Measurements from ENCODE around the gene COMMD6.

The COMMD6 gene

DNA sequence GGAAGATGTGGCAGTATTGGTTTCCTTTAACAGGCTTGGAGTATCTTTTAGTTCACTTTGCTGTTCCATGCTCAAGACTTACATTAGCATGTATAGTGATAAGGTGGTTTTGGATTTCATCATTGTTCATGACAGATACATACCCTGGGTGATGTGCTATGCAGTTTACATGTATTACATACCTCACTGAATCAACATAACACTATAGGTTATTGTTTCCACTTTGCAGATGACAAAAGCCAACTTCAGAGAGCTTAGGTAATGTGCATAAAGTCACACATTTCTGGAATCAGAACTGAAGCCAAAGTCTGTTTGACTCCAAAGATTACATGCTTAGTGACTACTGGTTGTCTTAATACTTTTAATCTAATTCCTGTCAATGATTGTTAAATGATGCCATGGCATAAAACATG is 7.1 kb downstream of the COMMD6 start:
- H3K27ac ChIP-seq (ENCODE audit: low read depth, low read length): no peak overlapping the region
- no peak overlapping the region for H3K4me3 ChIP-seq (ENCODE audit: low read depth, low read length)
- H3K27me3 ChIP-seq (ENCODE audit: insufficient read depth, low read length): no peaks in the 10 kb centered on the region
- no peak overlapping the region for H2AFZ ChIP-seq (ENCODE audit: low read length, unreplicated experiment)
- H3K79me2 ChIP-seq (ENCODE audit: control insufficient read depth, insufficient read depth, low read length, unreplicated experiment): peaks cover 5% of the 10 kb centered on the region
- no peaks in the 10 kb centered on the region for H3K4me1 ChIP-seq (ENCODE audit: control insufficient read depth, insufficient read depth, low read length, unreplicated experiment)
- H3K36me3 ChIP-seq (ENCODE audit: insufficient read depth, low read length): peaks cover 10% of the 10 kb centered on the region; the same call in 1 of the 2 replicates

DNA sequence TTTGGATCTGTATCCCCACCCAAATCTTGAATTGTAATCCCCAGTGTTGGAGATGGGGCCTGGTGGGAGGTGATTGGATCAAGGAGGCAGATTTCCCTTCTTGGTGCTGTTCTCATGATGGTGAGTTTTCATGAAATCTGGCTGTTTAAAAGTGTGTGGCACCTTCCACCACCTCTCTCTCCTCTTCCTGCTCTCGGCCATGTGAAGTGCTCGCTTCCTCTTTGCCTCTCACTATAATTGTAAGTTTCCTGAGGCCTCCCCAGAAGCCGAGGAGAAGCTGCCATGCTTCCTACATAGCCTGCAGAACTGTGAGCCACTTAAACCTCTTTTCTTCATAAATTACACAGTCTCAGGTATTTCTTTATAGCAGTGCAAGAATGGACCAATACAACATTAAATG is 15.7 kb downstream of the COMMD6 start:
- Histone ChIP-seq H3K4me3 (ENCODE audit: low read depth, low read length) (no peak overlapping the region), H3K27me3 (ENCODE audit: insufficient read depth, low read length) (no peaks in the 10 kb centered on the region), H2AFZ (ENCODE audit: low read length, unreplicated experiment) (no peak overlapping the region), H3K79me2 (ENCODE audit: control insufficient read depth, insufficient read depth, low read length, unreplicated experiment) (no peaks in the 10 kb centered on the region), H3K36me3 (ENCODE audit: insufficient read depth, low read length) (no peaks in the 10 kb centered on the region; the same call in 1 of the 2 replicates), H3K27ac (ENCODE audit: low read depth, low read length) (no peak overlapping the region), H3K4me1 (ENCODE audit: control insufficient read depth, insufficient read depth, low read length, unreplicated experiment) (no peaks in the 10 kb centered on the region)

DNA sequence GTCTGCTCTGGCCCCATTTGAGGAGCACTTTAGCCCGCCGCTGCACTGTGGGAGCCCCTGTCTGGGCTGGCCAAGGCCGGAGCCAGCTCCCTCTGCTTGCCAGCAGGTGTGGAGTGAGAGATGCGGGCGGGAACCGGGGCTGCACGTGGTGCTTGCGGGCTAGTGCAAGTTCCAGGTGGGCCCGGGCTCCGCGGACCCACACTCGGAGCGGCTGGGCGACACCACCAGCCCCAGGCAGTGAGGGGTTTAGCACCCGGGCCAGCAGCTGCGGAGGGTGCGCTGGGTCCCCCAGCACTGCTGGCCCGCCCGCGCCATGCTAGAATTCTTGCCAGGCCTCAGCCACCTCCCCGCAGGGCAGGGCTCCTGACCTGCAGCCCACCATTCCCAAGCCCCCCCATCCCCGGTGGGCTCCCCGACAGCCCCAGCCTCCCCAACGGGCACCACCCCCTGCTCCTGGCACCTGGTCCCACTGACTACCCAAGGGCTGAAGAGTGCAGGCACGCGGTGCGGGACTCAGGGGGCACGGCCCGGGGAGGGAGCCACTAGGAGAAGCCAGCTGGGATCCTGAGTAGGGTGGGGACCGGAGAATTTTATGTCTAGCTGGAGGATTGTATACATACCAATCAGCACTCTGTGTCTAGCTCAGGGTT is 19.1 kb downstream of the COMMD6 start:
- no peak overlapping the region for H2AFZ ChIP-seq (ENCODE audit: low read length, unreplicated experiment)
- H3K4me1 ChIP-seq (ENCODE audit: control insufficient read depth, insufficient read depth, low read length, unreplicated experiment): no peaks in the 10 kb centered on the region
- H3K27ac ChIP-seq (ENCODE audit: low read depth, low read length): no peak overlapping the region
- H3K27me3 ChIP-seq (ENCODE audit: insufficient read depth, low read length): no peaks in the 10 kb centered on the region
- H3K4me3 ChIP-seq (ENCODE audit: low read depth, low read length): no peak overlapping the region
- no peaks in the 10 kb centered on the region for H3K79me2 ChIP-seq (ENCODE audit: control insufficient read depth, insufficient read depth, low read length, unreplicated experiment)
- no peaks in the 10 kb centered on the region for H3K36me3 ChIP-seq (ENCODE audit: insufficient read depth, low read length)

DNA sequence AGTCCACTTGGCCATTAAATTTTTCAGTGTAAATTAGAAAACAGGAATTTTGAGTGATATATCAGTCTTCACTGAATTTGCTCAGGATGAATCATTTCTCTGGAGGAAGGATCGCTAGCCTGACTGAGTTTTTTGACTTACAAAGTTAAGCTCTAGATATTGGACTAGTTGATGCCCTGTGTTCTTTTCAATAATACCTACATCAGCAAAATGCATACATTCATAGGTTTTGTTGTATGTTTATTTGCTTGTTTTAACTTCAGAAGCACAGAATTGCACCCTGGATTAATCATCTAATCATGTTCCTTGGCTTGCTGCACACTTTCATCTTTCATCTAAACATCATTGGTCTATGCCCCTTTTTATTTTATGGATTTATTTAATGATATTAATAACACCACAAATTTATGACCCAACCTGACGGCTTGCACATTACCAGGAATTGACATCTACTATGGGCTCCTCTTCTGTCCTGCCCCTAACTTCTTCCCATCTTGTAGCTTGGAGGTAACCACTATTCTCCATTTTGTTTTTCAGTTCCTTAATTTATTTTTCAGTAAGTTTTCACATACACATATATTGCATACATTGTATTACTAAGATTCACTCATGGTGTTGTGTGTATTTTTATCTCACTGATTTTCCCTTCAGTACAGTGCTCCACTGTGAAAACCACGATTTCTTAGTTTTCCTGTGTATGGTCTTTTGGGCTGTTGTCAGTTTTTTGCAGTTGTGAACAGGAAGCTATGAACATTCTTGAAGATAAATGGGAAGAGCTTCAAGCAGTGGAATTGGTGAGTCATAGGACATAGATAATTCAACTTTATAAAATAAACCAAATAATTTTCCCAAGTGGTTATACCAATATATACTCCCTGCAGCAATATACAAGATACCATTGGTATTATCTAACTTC is 23.3 kb downstream of the COMMD6 start:
- no peak overlapping the region for H3K4me3 ChIP-seq (ENCODE audit: low read depth, low read length)
- no peaks in the 10 kb centered on the region for H3K79me2 ChIP-seq (ENCODE audit: control insufficient read depth, insufficient read depth, low read length, unreplicated experiment)
- H3K36me3 ChIP-seq (ENCODE audit: insufficient read depth, low read length): no peaks in the 10 kb centered on the region
- H3K27ac ChIP-seq (ENCODE audit: low read depth, low read length): no peak overlapping the region
- H3K27me3 ChIP-seq (ENCODE audit: insufficient read depth, low read length): no peaks in the 10 kb centered on the region
- no peaks in the 10 kb centered on the region for H3K4me1 ChIP-seq (ENCODE audit: control insufficient read depth, insufficient read depth, low read length, unreplicated experiment)
- H2AFZ ChIP-seq (ENCODE audit: low read length, unreplicated experiment): no peak overlapping the region

GRCh38 chr13:75513271-75513670 is 24.4 kb downstream of the COMMD6 start:
- Histone ChIP-seq H3K27ac (ENCODE audit: low read depth, low read length) (no peak overlapping the region), H3K36me3 (ENCODE audit: insufficient read depth, low read length) (no peaks in the 10 kb centered on the region), H2AFZ (ENCODE audit: low read length, unreplicated experiment) (no peak overlapping the region), H3K79me2 (ENCODE audit: control insufficient read depth, insufficient read depth, low read length, unreplicated experiment) (no peaks in the 10 kb centered on the region), H3K27me3 (ENCODE audit: insufficient read depth, low read length) (no peaks in the 10 kb centered on the region), H3K4me1 (ENCODE audit: control insufficient read depth, insufficient read depth, low read length, unreplicated experiment) (no peaks in the 10 kb centered on the region), H3K4me3 (ENCODE audit: low read depth, low read length) (no peak overlapping the region)

GRCh38 chr13:75512253-75512652 is 25.4 kb downstream of the COMMD6 start:
- H3K36me3 ChIP-seq (ENCODE audit: insufficient read depth, low read length): no peaks in the 10 kb centered on the region

DNA sequence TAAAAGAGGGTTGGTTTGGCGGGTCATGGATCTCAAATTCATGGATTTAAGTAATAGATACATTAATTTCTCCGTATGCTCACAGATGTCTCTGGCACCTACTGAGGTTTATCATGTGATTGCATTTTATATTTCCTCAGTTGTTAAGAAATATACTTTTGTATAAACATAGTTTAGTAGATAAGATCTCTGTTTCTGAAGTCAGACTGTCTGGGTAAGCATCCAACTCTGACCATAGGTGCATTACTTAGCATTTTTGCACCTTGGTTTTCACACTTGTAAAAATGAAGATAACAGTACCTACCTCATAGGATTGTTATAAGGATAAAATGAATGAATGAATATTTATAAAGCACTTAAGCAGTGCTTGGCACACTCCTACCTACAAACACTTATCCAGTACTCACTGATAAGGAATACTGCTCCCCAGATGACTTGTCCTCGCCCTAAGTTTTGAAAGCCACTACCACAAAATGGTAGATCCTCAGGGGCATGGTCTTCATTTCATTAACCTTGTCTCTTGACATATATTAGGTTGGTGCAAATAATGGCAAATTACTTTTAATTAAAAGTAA is 26.5 kb downstream of the COMMD6 start:
- Histone ChIP-seq H3K4me1 (ENCODE audit: control insufficient read depth, insufficient read depth, low read length, unreplicated experiment) (no peaks in the 10 kb centered on the region), H3K27me3 (ENCODE audit: insufficient read depth, low read length) (no peaks in the 10 kb centered on the region), H3K36me3 (ENCODE audit: insufficient read depth, low read length) (no peaks in the 10 kb centered on the region), H3K79me2 (ENCODE audit: control insufficient read depth, insufficient read depth, low read length, unreplicated experiment) (no peaks in the 10 kb centered on the region), H3K27ac (ENCODE audit: low read depth, low read length) (no peak overlapping the region), H2AFZ (ENCODE audit: low read length, unreplicated experiment) (no peak overlapping the region), H3K4me3 (ENCODE audit: low read depth, low read length) (no peak overlapping the region)

More at GRCh38 chr13:75512253-75512652, 25.4 kb downstream of the COMMD6 start:
- Histone ChIP-seq H2AFZ (ENCODE audit: low read length, unreplicated experiment) (no peak overlapping the region), H3K79me2 (ENCODE audit: control insufficient read depth, insufficient read depth, low read length, unreplicated experiment) (no peaks in the 10 kb centered on the region), H3K4me1 (ENCODE audit: control insufficient read depth, insufficient read depth, low read length, unreplicated experiment) (no peaks in the 10 kb centered on the region), H3K27ac (ENCODE audit: low read depth, low read length) (no peak overlapping the region), H3K4me3 (ENCODE audit: low read depth, low read length) (no peak overlapping the region), H3K27me3 (ENCODE audit: insufficient read depth, low read length) (no peaks in the 10 kb centered on the region)

GRCh38 chr13:75508002-75508548 is 29.6 kb downstream of the COMMD6 start:
- no peaks in the 10 kb centered on the region for H3K27me3 ChIP-seq (ENCODE audit: insufficient read depth, low read length)
- H3K4me3 ChIP-seq (ENCODE audit: low read depth, low read length): no peak overlapping the region
- no peaks in the 10 kb centered on the region for H3K79me2 ChIP-seq (ENCODE audit: control insufficient read depth, insufficient read depth, low read length, unreplicated experiment)
- H3K27ac ChIP-seq (ENCODE audit: low read depth, low read length): no peak overlapping the region
- H2AFZ ChIP-seq (ENCODE audit: low read length, unreplicated experiment): no peak overlapping the region
- H3K4me1 ChIP-seq (ENCODE audit: control insufficient read depth, insufficient read depth, low read length, unreplicated experiment): no peaks in the 10 kb centered on the region
- H3K36me3 ChIP-seq (ENCODE audit: insufficient read depth, low read length): no peaks in the 10 kb centered on the region

DNA sequence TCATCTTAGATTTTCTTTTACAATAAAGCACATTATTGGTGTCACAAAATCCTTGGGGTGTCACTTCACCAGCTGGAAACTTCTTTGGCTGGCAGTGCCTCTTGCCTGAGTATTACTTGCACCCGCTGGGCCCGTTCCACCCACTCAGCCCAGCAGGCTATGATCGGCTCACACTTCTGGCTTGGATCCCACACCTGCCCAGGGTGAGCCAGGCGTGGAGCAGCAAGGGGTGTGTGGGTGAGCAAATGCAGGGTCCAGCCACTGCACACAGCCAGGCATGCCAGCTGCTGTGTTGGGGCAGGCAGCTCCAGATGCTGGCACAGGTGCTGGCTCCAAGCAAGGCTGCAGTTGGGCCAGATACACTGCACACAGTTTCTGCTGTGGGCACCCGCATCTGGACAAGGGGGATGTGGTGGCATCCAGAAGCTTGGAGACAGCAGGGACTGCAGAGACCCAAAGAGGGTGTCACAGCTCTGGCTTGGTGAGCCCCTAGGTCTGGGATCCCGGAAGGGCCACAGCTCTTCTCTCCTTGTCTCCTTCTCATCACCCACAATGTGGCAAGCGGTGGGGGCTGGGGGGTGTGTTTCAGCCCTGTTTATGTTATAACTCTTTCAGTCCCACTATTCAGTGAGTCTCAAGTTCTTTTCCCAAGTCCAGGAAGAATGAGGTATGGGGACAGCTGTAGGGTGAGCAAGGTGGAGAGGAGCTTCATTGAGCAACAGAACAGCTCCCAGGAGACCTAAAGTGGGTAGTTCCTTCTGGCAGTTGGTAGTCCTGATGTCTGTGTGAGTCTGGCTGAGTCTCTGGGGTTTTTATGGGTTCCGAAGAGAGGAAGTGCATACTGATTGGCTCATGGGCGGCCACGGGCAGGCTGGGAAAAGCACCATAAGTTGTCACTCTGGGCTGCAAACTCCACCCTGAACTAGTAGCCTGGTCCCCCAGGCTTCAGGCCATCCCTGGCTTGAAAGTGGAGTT is 30.3 kb downstream of the COMMD6 start:
- Histone ChIP-seq H3K27me3 (ENCODE audit: insufficient read depth, low read length) (no peaks in the 10 kb centered on the region), H3K27ac (ENCODE audit: low read depth, low read length) (no peak overlapping the region), H2AFZ (ENCODE audit: low read length, unreplicated experiment) (no peak overlapping the region), H3K36me3 (ENCODE audit: insufficient read depth, low read length) (no peaks in the 10 kb centered on the region), H3K4me1 (ENCODE audit: control insufficient read depth, insufficient read depth, low read length, unreplicated experiment) (no peaks in the 10 kb centered on the region), H3K79me2 (ENCODE audit: control insufficient read depth, insufficient read depth, low read length, unreplicated experiment) (no peaks in the 10 kb centered on the region), H3K4me3 (ENCODE audit: low read depth, low read length) (no peak overlapping the region)

DNA sequence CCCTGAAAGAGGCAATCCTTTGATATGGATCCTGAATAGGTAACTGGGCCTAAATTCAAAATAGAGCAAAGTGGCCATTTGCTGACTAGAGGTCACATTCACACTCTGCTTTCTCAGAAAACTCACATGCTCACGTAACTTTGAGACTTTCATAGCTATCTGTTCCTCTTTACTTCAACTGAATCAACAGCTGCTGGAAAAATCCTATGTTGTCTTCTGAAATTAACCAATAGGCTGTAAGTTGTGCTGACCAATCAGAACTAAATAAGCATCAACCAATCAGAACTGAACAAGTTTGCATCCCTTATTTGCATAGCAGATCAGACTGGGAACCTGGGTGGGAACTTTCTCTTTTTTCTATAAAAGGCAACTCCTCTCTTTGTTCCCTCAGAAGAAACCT is 31.6 kb downstream of the COMMD6 start:
- Histone ChIP-seq H3K36me3 (ENCODE audit: insufficient read depth, low read length) (no peaks in the 10 kb centered on the region), H2AFZ (ENCODE audit: low read length, unreplicated experiment) (no peak overlapping the region), H3K27me3 (ENCODE audit: insufficient read depth, low read length) (no peaks in the 10 kb centered on the region), H3K79me2 (ENCODE audit: control insufficient read depth, insufficient read depth, low read length, unreplicated experiment) (no peaks in the 10 kb centered on the region), H3K27ac (ENCODE audit: low read depth, low read length) (no peak overlapping the region), H3K4me3 (ENCODE audit: low read depth, low read length) (no peak overlapping the region), H3K4me1 (ENCODE audit: control insufficient read depth, insufficient read depth, low read length, unreplicated experiment) (no peaks in the 10 kb centered on the region)
